Ovary (tissue), 9 donors: ENCODE results near the gene C1orf159. TPM values are rescaled to one million over a fixed set of nuclear protein-coding genes. Genes with fewer than 3 reads are reported as not detected.

Experiments used
- DNase-seq, 5 donors: peaks; one replicate each; pipeline ENCODE4 v3.0.0-alpha.2; 2019 to 2020
- H3K27ac ChIP-seq, 2 donors: fragments of 200-600 bp; one replicate each; pipeline versions ENCODE4 v1.5.1 to v1.8.0; 2019 to 2022
- H3K27me3 ChIP-seq: fragments of 200-600 bp; one replicate; pipeline ENCODE4 v1.8.0; 2022
- H3K36me3 ChIP-seq: fragments of 200-600 bp; sonication (generic); one replicate; pipeline ENCODE4 v1.5.1; 2019
- H3K4me1 ChIP-seq: one replicate; pipeline ENCODE4 v1.8.1; 2013; ENCODE audit warnings: mild to moderate bottlenecking, moderate library complexity; ENCODE audit not compliant: insufficient read depth
- H3K4me3 ChIP-seq: fragments of 200-600 bp; sonication (generic); one replicate; pipeline ENCODE4 v1.5.1; 2017
- H3K9me3 ChIP-seq, 2 donors: fragments of 200-600 bp in 1 of 2; sonication (generic) in 1 of 2; one replicate each; pipeline versions ENCODE4 v1.5.1 to v1.8.1; 2013 to 2019; ENCODE audit warnings: mild to moderate bottlenecking in 1 of 2, moderate library complexity in 1 of 2
- CTCF ChIP-seq, 3 donors: fragments of 450-650 bp in 2 of 3; fragments of 200-600 bp in 1 of 3; IDR thresholded peaks; one replicate each; pipeline versions ENCODE4 v1.5.1 to v1.8.0; 2016 to 2022; ENCODE audit warnings: antibody characterized with exemption in 3 of 3, mild to moderate bottlenecking in 1 of 3
- EP300 ChIP-seq: sonication (generic); formaldehyde crosslinking; IDR thresholded peaks from one replicate; pipeline ENCODE4 v1.6.1; 2017; ENCODE audit warnings: antibody characterized with exemption
- POLR2A ChIP-seq: fragments of 450-650 bp; IDR thresholded peaks from one replicate; pipeline ENCODE4 v1.6.1; 2017; ENCODE audit warnings: antibody characterized with exemption, mild to moderate bottlenecking, moderate library complexity
- WGBS, 3 donors: extraction: QIAGEN DNeasy Blood & Tissue Kit in 1 of 3; methylation state at CpG; one replicate each; pipeline versions ENCODE4 v1.1.5 to v1.1.7; 2013 to 2017; 5-methylcytosine and 5-hydroxymethylcytosine counted together
- intact Hi-C, 4 donors: fragments of 100-400 bp; cut with DNase I; formaldehyde crosslinking; loops; one replicate each; pipeline versions ENCODE4 v1.11.0 to v1.15.1; 2022 to 2023
- polyA plus RNA-seq, 2 donors: library from polyadenylated mRNA; stranded (reverse); fragments of 200-250 nt in 1 of 2; fragments of 350-450 nt in 1 of 2; fragmentation: Illumina TruSeq in 1 of 2; extraction: RNeasy Lipid Tissue Mini Kit (QIAGEN cat#74804) in 1 of 2; gene quantifications; one replicate each; pipeline ENCODE4 v1.2.3, GENCODE V29; 2013 to 2014
- total RNA-seq, 7 donors: library from RNA; depleted of rRNA in 2 of 7; stranded (reverse); fragments of >200 nt in 2 of 7; fragmentation: NEBNext Ultra II Directional in 3 of 7; extraction: Animal tissue kit (Norgen Biotek cat#: 25700) in 3 of 7; gene quantifications; one replicate each; pipeline versions ENCODE4 v1.1.0 to v1.2.4, GENCODE V29; 2016 to 2023
- donor health status: DM: no; HTN: no; CAD: no; lungs with moderate emphysema.
- donor health status: DM: no; HTN: no; CAD: no.
- donor health status: Bipolar disorder and iron deficiency.
- donor health status: DM: yes; HTN: yes; CAD: no.
- donor health status: DM: no; HTN: no; CAD: no.
- donor health status: DM: yes; HTN: yes; CAD: no.

The C1orf159 gene
- total and polyA plus RNA-seq, 9 donors: 0.28 to 22.1 (median 9.4) TPM

GRCh38 chr1:1045129-1045528 lies 70.8 kb downstream of the C1orf159 start:
- Histone ChIP-seq H3K27ac (no peak overlapping the region), H3K4me1 (peaks cover 2% of the 10 kb centered on the region), H3K27me3 (no peaks in the 10 kb centered on the region), H3K4me3 (no peak overlapping the region), H3K36me3 (no peaks in the 10 kb centered on the region), H3K9me3 (no peaks in the 10 kb centered on the region)
- intact Hi-C loops: loop anchor here in 1 of 4 donors (10.0 kb wide), 1 partner anchor 250 kb away; no protein-coding TSS in a partner anchor
- TF ChIP-seq POLR2A (no peak), CTCF (IDR thresholded peaks at IDR 0.05) (no peak), EP300 (no peak)
- 93 to 97% (median 94%) methylated on average over 23 of the region's 23 CpGs for WGBS, 3 donors
- DNase-seq: no peak

GRCh38 chr1:1044455-1045078 lies 71.3 kb downstream of the C1orf159 start:
- Histone ChIP-seq H3K27ac (no peak overlapping the region), H3K36me3 (no peaks in the 10 kb centered on the region), H3K4me1 (peaks cover 6% of the 10 kb centered on the region), H3K9me3 (no peaks in the 10 kb centered on the region), H3K4me3 (no peak overlapping the region), H3K27me3 (no peaks in the 10 kb centered on the region)
- WGBS, 3 donors: 85 to 87% (median 86%) methylated on average over 34 of the region's 34 CpGs
- no peak for TF ChIP-seq CTCF (IDR thresholded peaks at IDR 0.05)
- TF ChIP-seq POLR2A: no peak
- no peak for TF ChIP-seq EP300
- no peak for DNase-seq
- intact Hi-C loops: loop anchor here in 1 of 4 donors (10.0 kb wide), 1 partner anchor 250 kb away; no protein-coding TSS in a partner anchor

- WGBS, 3 donors: 95 to 96% (median 96%) methylated on average over 33 of the region's 33 CpGs
- H3K4me1 ChIP-seq: peaks cover 6% of the 10 kb centered on the region
- intact Hi-C loops: loop anchor here in 1 of 4 donors (10.0 kb wide), 1 partner anchor 251 kb away; no protein-coding TSS in a partner anchor
- no peaks in the 10 kb centered on the region for H3K36me3 ChIP-seq
- H3K27ac ChIP-seq: no peak overlapping the region
- TF ChIP-seq POLR2A: no peak
- TF ChIP-seq CTCF (IDR thresholded peaks at IDR 0.05): no peak
- TF ChIP-seq EP300: no peak
- DNase-seq: no peak
- no peaks in the 10 kb centered on the region for H3K27me3 ChIP-seq
- H3K4me3 ChIP-seq: no peak overlapping the region
- no peaks in the 10 kb centered on the region for H3K9me3 ChIP-seq
These were observed 72.0 kb downstream of the C1orf159 start for GRCh38 chr1:1043921-1044320.

- H3K4me3 ChIP-seq: no peak overlapping the region
- H3K9me3 ChIP-seq: no peaks in the 10 kb centered on the region
- H3K27ac ChIP-seq: no peak overlapping the region
- WGBS, 3 donors: 96% methylated on average over 26 to 27 of the region's 27 CpGs
- no peaks in the 10 kb centered on the region for H3K27me3 ChIP-seq
- H3K4me1 ChIP-seq: peaks cover 6% of the 10 kb centered on the region
- no peaks in the 10 kb centered on the region for H3K36me3 ChIP-seq
- DNase-seq: no peak
- intact Hi-C loops: loop anchor here in 1 of 4 donors (10.0 kb wide), 1 partner anchor 251 kb away; no protein-coding TSS in a partner anchor
- TF ChIP-seq EP300 (no peak), CTCF (IDR thresholded peaks at IDR 0.05) (no peak)
These were observed 72.5 kb downstream of the C1orf159 start for GRCh38 chr1:1043411-1043810.
